ENCODE data around the gene GALNT13. TPM values are rescaled to one million over a fixed set of nuclear protein-coding genes. Genes with fewer than 3 reads are reported as not detected.

Gene GALNT13
- total RNA-seq, 1 donor from 2014 or later = 0.19 TPM

DNA sequence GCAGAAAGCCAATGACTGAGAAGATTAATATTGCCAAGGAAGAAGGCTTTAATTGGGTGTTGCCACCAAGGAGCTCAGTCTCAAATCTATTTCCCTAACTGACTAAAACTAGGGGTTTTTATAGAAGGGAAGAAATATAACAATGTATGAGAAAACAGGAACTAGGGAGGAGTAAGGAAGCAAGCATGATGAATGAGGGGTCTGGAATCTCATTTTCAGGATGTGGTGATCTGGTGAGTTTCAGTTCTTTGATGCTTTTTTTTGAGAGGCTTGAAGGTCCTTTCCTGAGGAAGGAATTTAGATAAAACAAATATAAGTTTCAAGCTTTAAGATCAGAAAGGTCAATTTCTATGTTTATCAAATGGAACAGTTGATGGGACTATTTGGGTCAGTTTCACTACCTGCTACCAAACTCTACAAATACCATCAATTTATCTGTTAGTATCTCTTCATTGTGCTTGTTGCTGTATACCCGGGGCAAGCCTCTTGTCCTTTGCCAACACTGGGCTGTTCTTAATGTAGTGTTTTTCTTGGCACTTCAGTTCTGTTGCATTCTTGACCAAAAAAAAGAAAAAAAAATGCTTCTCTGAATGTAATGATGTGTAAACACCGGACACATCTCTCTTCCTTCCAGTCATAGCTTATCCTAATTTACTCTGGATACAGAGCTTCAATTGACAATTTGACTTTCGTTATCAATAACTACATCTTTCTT, 357.0 kb downstream of the GALNT13 start:
- no peak overlapping the region for H3K27ac ChIP-seq (replicated peaks)
- intact Hi-C loops (cut with micrococcal nuclease) = no loop called here
- DNase-seq = no peak
- TF ChIP-seq, protein P1, sequence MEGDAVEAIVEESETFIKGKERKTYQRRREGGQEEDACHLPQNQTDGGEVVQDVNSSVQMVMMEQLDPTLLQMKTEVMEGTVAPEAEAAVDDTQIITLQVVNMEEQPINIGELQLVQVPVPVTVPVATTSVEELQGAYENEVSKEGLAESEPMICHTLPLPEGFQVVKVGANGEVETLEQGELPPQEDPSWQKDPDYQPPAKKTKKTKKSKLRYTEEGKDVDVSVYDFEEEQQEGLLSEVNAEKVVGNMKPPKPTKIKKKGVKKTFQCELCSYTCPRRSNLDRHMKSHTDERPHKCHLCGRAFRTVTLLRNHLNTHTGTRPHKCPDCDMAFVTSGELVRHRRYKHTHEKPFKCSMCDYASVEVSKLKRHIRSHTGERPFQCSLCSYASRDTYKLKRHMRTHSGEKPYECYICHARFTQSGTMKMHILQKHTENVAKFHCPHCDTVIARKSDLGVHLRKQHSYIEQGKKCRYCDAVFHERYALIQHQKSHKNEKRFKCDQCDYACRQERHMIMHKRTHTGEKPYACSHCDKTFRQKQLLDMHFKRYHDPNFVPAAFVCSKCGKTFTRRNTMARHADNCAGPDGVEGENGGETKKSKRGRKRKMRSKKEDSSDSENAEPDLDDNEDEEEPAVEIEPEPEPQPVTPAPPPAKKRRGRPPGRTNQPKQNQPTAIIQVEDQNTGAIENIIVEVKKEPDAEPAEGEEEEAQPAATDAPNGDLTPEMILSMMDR (IDR thresholded peaks at IDR 0.05; ENCODE audit: borderline replicate concordance) = no peak
- no peaks in the 10 kb centered on the region for H3K4me1 ChIP-seq
- H3K36me3 ChIP-seq = no peaks in the 10 kb centered on the region
- H3K27me3 ChIP-seq (ENCODE audit: low read depth) = no peaks in the 10 kb centered on the region
- H3K4me3 ChIP-seq = no peak overlapping the region
- peaks cover 3% of the 10 kb centered on the region for H3K9me3 ChIP-seq (replicated peaks)

DNA sequence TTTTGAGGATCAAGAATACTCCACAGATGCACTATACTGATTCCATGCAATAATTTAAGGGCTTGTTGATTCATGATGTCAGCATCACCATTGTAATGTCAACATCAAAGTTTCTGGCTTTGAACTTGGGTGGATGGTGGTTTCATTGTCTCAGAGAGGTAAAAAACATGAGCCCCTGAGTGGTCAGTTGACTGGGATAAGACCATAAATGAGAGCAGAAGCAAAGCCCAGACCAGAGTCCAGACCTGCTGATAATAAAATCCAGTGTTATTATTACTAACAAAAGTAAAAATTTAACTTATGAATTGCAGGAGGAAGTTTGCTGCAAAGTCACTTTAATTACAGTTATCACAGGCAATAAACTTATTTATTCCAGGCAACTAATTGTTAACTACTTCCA, 358.2 kb downstream of the GALNT13 start:
- H3K9me3 ChIP-seq (replicated peaks) = peaks cover 3% of the 10 kb centered on the region
- H3K4me1 ChIP-seq = no peaks in the 10 kb centered on the region
- H3K27ac ChIP-seq (replicated peaks) = no peak overlapping the region
- intact Hi-C loops (cut with micrococcal nuclease) = no loop called here
- no peak for DNase-seq
- TF ChIP-seq, protein P1 (IDR thresholded peaks at IDR 0.05; ENCODE audit: borderline replicate concordance) = no peak
- H3K36me3 ChIP-seq = no peaks in the 10 kb centered on the region
- no peaks in the 10 kb centered on the region for H3K27me3 ChIP-seq (ENCODE audit: low read depth)
- no peak overlapping the region for H3K4me3 ChIP-seq

DNA sequence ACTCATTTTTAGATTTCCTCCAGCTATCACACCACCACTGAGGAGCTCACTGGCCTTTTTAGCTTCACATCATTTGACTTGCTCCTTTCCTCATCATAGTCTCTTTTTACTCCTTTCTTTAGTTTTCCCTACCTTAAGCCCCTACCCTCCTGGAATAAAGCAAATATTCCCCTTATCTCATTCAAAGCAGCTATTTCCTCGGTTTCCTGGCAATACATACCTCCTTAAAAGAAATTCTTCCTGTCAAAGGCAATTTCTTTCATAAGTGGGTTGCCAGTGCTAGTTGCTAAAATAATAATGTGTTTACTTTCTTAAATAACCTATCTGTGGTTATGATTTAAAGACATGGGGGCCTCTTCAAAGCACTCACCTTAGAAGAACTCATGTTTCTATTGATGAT, 359.3 kb downstream of the GALNT13 start:
- Histone ChIP-seq H3K36me3 (no peaks in the 10 kb centered on the region), H3K27ac (replicated peaks) (no peak overlapping the region), H3K9me3 (replicated peaks) (peaks cover 3% of the 10 kb centered on the region), H3K27me3 (ENCODE audit: low read depth) (no peaks in the 10 kb centered on the region), H3K4me1 (no peaks in the 10 kb centered on the region), H3K4me3 (no peak overlapping the region)
- DNase-seq = no peak
- intact Hi-C loops (cut with micrococcal nuclease) = no loop called here
- TF ChIP-seq, protein P1 (IDR thresholded peaks at IDR 0.05; ENCODE audit: borderline replicate concordance) = no peak

DNA sequence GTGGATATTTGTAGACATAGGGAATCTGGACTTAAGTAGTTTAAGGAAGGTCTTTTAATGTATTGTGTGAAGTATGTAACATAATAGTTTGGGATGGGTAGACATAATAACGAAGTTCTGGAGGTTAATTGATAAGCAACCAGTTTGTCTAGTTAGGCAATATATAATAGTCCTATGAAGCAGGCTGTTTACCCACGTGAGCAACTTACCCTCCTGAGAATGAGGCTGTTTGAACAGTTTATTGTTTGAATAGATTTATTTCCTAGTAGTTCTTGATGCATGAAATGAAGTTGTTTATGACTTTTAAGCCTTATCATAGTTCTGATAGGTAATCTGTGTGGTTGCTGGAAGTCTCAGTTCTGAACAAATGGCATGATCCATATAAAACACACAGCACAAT, 361.5 kb downstream of the GALNT13 start:
- intact Hi-C loops (cut with micrococcal nuclease) = no loop called here
- Histone ChIP-seq H3K27ac (replicated peaks) (no peak overlapping the region), H3K36me3 (no peaks in the 10 kb centered on the region), H3K9me3 (replicated peaks) (no peaks in the 10 kb centered on the region), H3K27me3 (ENCODE audit: low read depth) (no peaks in the 10 kb centered on the region), H3K4me1 (no peaks in the 10 kb centered on the region), H3K4me3 (no peak overlapping the region)
- no peak for DNase-seq
- TF ChIP-seq, protein P1 (IDR thresholded peaks at IDR 0.05; ENCODE audit: borderline replicate concordance) = no peak

DNA sequence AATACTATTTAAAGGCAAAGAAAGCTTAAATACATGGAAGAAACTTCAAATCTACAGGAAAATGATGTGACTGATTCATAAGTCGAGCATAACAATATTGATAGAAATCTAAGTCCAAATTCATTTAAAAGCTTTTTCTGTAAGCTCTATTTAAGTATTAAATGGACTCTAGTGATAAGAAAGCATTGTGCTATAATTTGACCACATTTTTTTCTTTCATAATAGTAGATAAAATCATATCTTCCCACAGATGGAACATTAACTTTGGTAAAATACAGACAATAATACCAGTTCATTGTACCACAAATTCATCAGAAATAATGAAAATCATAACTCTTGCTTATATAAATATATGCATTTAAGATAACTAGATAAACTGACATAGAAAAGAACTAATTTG, 366.5 kb downstream of the GALNT13 start:
- no peak overlapping the region for H3K27ac ChIP-seq (replicated peaks)
- intact Hi-C loops (cut with micrococcal nuclease) = no loop called here
- no peak for DNase-seq
- H3K9me3 ChIP-seq (replicated peaks) = no peaks in the 10 kb centered on the region
- no peaks in the 10 kb centered on the region for H3K27me3 ChIP-seq (ENCODE audit: low read depth)
- no peaks in the 10 kb centered on the region for H3K4me1 ChIP-seq
- H3K4me3 ChIP-seq = no peak overlapping the region
- H3K36me3 ChIP-seq = no peaks in the 10 kb centered on the region
- TF ChIP-seq, protein P1 (IDR thresholded peaks at IDR 0.05; ENCODE audit: borderline replicate concordance) = no peak
